ENCODE results near the gene SLC5A10. TPM values are rescaled to one million over a fixed set of nuclear protein-coding genes. Genes with fewer than 3 reads are reported as not detected.

The SLC5A10 gene
- total RNA-seq, 1 experiment from 2014 or later = not detected

GRCh38 chr17:18994631-18995030 is 42.7 kb downstream of the SLC5A10 start:
- DNase-seq = no peak
- no peak overlapping the region for H2BK20ac ChIP-seq (ENCODE audit: low read depth, low read length, poor library complexity, severe bottlenecking)
- H2BK5ac ChIP-seq (ENCODE audit: insufficient read length, low read length) = no peak overlapping the region
- H4K5ac ChIP-seq (ENCODE audit: insufficient read length, low read depth, low read length) = no peak overlapping the region
- no peaks in the 10 kb centered on the region for H3K23me2 ChIP-seq (ENCODE audit: insufficient read length, low read depth, low read length, poor library complexity, severe bottlenecking)
- no peaks in the 10 kb centered on the region for H3K27me3 ChIP-seq (ENCODE audit: insufficient read depth, low read length)
- H3K18ac ChIP-seq (ENCODE audit: insufficient read length, low read depth, low read length) = no peak overlapping the region
- no CpG with 5 or more reads among the region's 1 CpG for WGBS (ENCODE audit: extremely low coverage, insufficient read length, low lambda C conversion rate)
- H3K4me2 ChIP-seq (ENCODE audit: insufficient read depth, insufficient read length, low read length) = no peak overlapping the region
- peaks cover 20 to 39% (median 30%) of the 10 kb centered on the region in 3 experiments for H3K36me3 Mint-ChIP-seq (ENCODE audit: insufficient read depth in 1 of 3, low read depth in 3 of 3)
- peaks cover 1% of the 10 kb centered on the region; the same call in 1 of the 2 replicates for H3K79me2 ChIP-seq (ENCODE audit: insufficient read depth, low read length)
- no peaks in the 10 kb centered on the region for H3K79me1 ChIP-seq (ENCODE audit: insufficient read depth, low read depth, low read length, poor library complexity, severe bottlenecking)
- no peak overlapping the region for H4K91ac ChIP-seq (ENCODE audit: insufficient read length, low read depth, low read length)
- H3K27ac Mint-ChIP-seq = no peak overlapping the region; a peak in 2 of 7 replicates
- no peak overlapping the region for H2BK12ac ChIP-seq (ENCODE audit: insufficient read length, low read depth, low read length)
- no peak overlapping the region for H3K4ac ChIP-seq (ENCODE audit: low read depth, low read length)
- peaks cover 4 to 8% of the 10 kb centered on the region in 2 experiments for H3K9me3 Mint-ChIP-seq
- no peaks in the 10 kb centered on the region for H3K9me3 ChIP-seq (ENCODE audit: control insufficient read depth, low read depth, low read length)
- H3T11ph ChIP-seq (ENCODE audit: low read length) = no peak overlapping the region
- H4K8ac ChIP-seq (replicated peaks; ENCODE audit: insufficient read length, low read depth, low read length) = no peak overlapping the region
- H2AK5ac ChIP-seq (ENCODE audit: insufficient read length, low read length) = no peak overlapping the region
- no peak overlapping the region for H2BK15ac ChIP-seq (ENCODE audit: low read depth, low read length)
- no peaks in the 10 kb centered on the region for H4K20me1 ChIP-seq (ENCODE audit: control insufficient read depth, insufficient read depth, insufficient read length)
- H2AFZ ChIP-seq (ENCODE audit: low read length) = no peak overlapping the region
- H3K27ac ChIP-seq (ENCODE audit: insufficient read length, low read depth, low read length) = no peak overlapping the region
- H3K23ac ChIP-seq (ENCODE audit: insufficient read length, low read depth, low read length) = no peak overlapping the region
- H2BK120ac ChIP-seq (ENCODE audit: low read depth, low read length, poor library complexity, severe bottlenecking) = no peak overlapping the region
- peaks cover 3 to 7% of the 10 kb centered on the region in 2 experiments; a peak in 3 of 4 replicates for H3K4me1 Mint-ChIP-seq
- no peak overlapping the region for H3K9ac ChIP-seq (ENCODE audit: extremely low read depth, insufficient read length, low read length)
- H3K27me3 Mint-ChIP-seq (ENCODE audit: low read depth) = no peaks in the 10 kb centered on the region; the same call in 1 of the 2 replicates
- H3K14ac ChIP-seq (ENCODE audit: insufficient read depth, low read length) = no peak overlapping the region
- no peak for TF ChIP-seq CTCF (conservative IDR thresholded peaks at IDR 0.05)
- H3K4me1 ChIP-seq (ENCODE audit: insufficient read depth, low read length) = no peaks in the 10 kb centered on the region
- H3K4me3 Mint-ChIP-seq = no peak overlapping the region
- H3K56ac ChIP-seq (ENCODE audit: insufficient read length, low read depth, low read length) = no peak overlapping the region
